ENCODE measurements around the gene MBD5. TPM values are rescaled to one million over a fixed set of nuclear protein-coding genes. Genes with fewer than 3 reads are reported as not detected.

MBD5 gene
- polyA plus RNA-seq, 2 of the 4 experiments (the other 2 are of a cell fraction) = 5.4 to 24.1 TPM

DNA sequence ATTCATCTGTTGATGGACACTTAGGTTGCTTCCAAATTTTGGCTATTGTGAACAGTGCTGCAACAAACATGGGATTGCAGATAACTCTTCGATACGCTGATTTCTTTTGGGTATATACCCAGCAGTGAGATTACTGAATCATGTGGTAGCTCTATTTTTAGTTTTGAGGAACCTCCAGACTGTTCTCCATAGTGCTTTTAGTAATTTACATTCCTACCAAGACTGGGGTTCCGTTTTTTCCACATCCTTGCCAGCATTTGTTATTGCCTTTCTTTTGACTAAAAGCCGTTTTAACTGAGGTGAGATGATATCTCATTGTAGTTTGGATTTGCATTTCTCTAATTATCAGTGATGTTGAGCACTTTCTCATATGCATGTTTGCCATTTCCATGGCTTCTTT, 200.3 kb downstream of the MBD5 start:
- 73% methylated on average over 4 of the region's 4 CpGs for WGBS (ENCODE audit: missing lambda C conversion rate)
- ChIA-PET POLR2A (no interaction called here), CTCF (no interaction called here)
- Histone ChIP-seq H3K9me3 (peaks cover 9% of the 10 kb centered on the region; the same call in 2 of the 3 replicates), H3K27ac (no peak overlapping the region), H3K4me2 (no peak overlapping the region), H3K4me3 (no peak overlapping the region), H3K4me1 (no peaks in the 10 kb centered on the region)
- no peak for ATAC-seq
- no peak for DNase-seq (ENCODE audit: low read depth in 1 of 2, low spot score in 1 of 2)
- no peak for FAIRE-seq
- TF ChIP-seq RCOR1 (IDR thresholded peaks at IDR 0.05; ENCODE audit: low read depth, low read length) = no peak
- TF ChIP-seq JUNB (IDR thresholded peaks at IDR 0.05) = no peak
- TF ChIP-seq EHMT2 (IDR thresholded peaks at IDR 0.05; ENCODE audit: low read depth) = no peak
- no peak for TF ChIP-seq CHD2 (IDR thresholded peaks at IDR 0.05; ENCODE audit: low read length, partially characterized antibody)
- TF ChIP-seq ZFP36 (IDR thresholded peaks at IDR 0.05; ENCODE audit: borderline replicate concordance, partially characterized antibody) = no peak
- no peak for TF ChIP-seq KDM5A (IDR thresholded peaks at IDR 0.05)
- no peak for TF ChIP-seq CBX2 (IDR thresholded peaks at IDR 0.05; ENCODE audit: borderline replicate concordance, low read depth)
- no peak for TF ChIP-seq ESRRA (IDR thresholded peaks at IDR 0.05; ENCODE audit: borderline replicate concordance, low read length)
- TF ChIP-seq ZNF302 (CRISPR knock-in tag; IDR thresholded peaks at IDR 0.05) = no peak
- TF ChIP-seq HDAC2 (IDR thresholded peaks at IDR 0.05) = no peak
- no peak for TF ChIP-seq FOSB (CRISPR knock-in tag; IDR thresholded peaks at IDR 0.05)
- no peak for TF ChIP-seq KDM1A (IDR thresholded peaks at IDR 0.05; ENCODE audit: low read depth)
- TF ChIP-seq NPAS2 (CRISPR knock-in tag; IDR thresholded peaks at IDR 0.05; ENCODE audit: borderline replicate concordance) = no peak
- no peak for TF ChIP-seq CHD4 (IDR thresholded peaks at IDR 0.05; ENCODE audit: borderline replicate concordance)
- TF ChIP-seq BHLHE40 (IDR thresholded peaks at IDR 0.05; ENCODE audit: low read depth, low read length) = no peak
- no peak for TF ChIP-seq FOSL2 (IDR thresholded peaks at IDR 0.05)
- TF ChIP-seq FOSL2 (CRISPR knock-in tag; IDR thresholded peaks at IDR 0.05) = no peak
- TF ChIP-seq SMC3 (IDR thresholded peaks at IDR 0.05) = no peak
- TF ChIP-seq ZSCAN20 (CRISPR knock-in tag; IDR thresholded peaks at IDR 0.05) = no peak
- TF ChIP-seq GATA3 (IDR thresholded peaks at IDR 0.05; ENCODE audit: borderline replicate concordance) = no peak

DNA sequence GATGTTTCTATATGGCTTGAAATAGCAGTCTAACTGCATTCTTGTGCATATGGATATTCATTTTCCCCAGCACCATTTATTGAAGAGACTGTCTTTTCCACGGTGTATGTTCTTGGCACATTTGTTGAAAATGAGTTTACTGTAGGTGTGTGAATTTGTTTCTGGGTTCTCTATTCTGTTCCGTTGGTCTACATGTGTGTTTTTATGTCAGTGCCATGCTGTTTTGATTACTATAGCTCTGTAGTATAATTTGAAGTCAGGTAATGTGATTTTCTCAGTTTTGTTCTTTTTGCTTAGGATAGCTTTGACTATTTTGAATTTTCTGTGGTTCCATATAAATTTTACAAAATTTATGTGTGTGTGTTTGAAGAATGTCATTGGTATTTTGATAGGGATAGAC, 201.0 kb downstream of the MBD5 start:
- WGBS (ENCODE audit: missing lambda C conversion rate) = 35% methylated on average over 2 of the region's 2 CpGs
- no peaks in the 10 kb centered on the region for H3K4me1 ChIP-seq
- no peak overlapping the region for H3K27ac ChIP-seq
- DNase-seq (ENCODE audit: low read depth in 1 of 2, low spot score in 1 of 2) = no peak
- no peak for ATAC-seq
- TF ChIP-seq KDM1A (IDR thresholded peaks at IDR 0.05; ENCODE audit: low read depth) (peak; percentile 58; the same call in 1 of the 2 replicates), MAZ (IDR thresholded peaks at IDR 0.05; ENCODE audit: borderline replicate concordance, low read depth, low read length) (no peak), ZNF302 (CRISPR knock-in tag; IDR thresholded peaks at IDR 0.05) (no peak), PHF8 (IDR thresholded peaks at IDR 0.05; ENCODE audit: borderline replicate concordance, low read depth) (no peak), HDAC2 (IDR thresholded peaks at IDR 0.05) (no peak), NFE2L2 (conservative IDR thresholded peaks at IDR 0.05; ENCODE audit: low read length) (no peak)
- TF ChIP-seq, protein P1, sequence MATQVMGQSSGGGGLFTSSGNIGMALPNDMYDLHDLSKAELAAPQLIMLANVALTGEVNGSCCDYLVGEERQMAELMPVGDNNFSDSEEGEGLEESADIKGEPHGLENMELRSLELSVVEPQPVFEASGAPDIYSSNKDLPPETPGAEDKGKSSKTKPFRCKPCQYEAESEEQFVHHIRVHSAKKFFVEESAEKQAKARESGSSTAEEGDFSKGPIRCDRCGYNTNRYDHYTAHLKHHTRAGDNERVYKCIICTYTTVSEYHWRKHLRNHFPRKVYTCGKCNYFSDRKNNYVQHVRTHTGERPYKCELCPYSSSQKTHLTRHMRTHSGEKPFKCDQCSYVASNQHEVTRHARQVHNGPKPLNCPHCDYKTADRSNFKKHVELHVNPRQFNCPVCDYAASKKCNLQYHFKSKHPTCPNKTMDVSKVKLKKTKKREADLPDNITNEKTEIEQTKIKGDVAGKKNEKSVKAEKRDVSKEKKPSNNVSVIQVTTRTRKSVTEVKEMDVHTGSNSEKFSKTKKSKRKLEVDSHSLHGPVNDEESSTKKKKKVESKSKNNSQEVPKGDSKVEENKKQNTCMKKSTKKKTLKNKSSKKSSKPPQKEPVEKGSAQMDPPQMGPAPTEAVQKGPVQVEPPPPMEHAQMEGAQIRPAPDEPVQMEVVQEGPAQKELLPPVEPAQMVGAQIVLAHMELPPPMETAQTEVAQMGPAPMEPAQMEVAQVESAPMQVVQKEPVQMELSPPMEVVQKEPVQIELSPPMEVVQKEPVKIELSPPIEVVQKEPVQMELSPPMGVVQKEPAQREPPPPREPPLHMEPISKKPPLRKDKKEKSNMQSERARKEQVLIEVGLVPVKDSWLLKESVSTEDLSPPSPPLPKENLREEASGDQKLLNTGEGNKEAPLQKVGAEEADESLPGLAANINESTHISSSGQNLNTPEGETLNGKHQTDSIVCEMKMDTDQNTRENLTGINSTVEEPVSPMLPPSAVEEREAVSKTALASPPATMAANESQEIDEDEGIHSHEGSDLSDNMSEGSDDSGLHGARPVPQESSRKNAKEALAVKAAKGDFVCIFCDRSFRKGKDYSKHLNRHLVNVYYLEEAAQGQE (IDR thresholded peaks at IDR 0.05) = no peak
- POLR2A ChIA-PET = no interaction called here
- CTCF ChIA-PET = no interaction called here
- no peak for FAIRE-seq
- H3K4me3 ChIP-seq = no peak overlapping the region
- H3K4me2 ChIP-seq = no peak overlapping the region
- peaks cover 9% of the 10 kb centered on the region; the same call in 2 of the 3 replicates for H3K9me3 ChIP-seq

All from A549 (cell line).